ENCODE results near the gene TSC2.
A peak's percentile ranks its signal among the peaks of the same experiment; 100 is the strongest.
"Not testable (repeated sequence)": the region's sequence is repeated elsewhere in the genome, so short reads cannot be mapped to it uniquely, and the experiment has no call there.

The TSC2 gene

GRCh38 chr16:2086812-2087747, 39.3 kb downstream of the TSC2 start:
- no peak for DNase-seq

GRCh38 chr16:2087748-2088631, 40.2 kb downstream of the TSC2 start:
- no peak for DNase-seq

- no peak for DNase-seq
Observed at GRCh38 chr16:2088759-2089358, 41.1 kb downstream of the TSC2 start.

GRCh38 chr16:2089706-2090480, 42.1 kb downstream of the TSC2 start:
- DNase-seq = no peak

- DNase-seq = no peak
Observed at GRCh38 chr16:2090481-2090776, 42.6 kb downstream of the TSC2 start.

GRCh38 chr16:2090777-2091546, 43.2 kb downstream of the TSC2 start:
- DNase-seq = no peak

GRCh38 chr16:2091547-2092255, 43.9 kb downstream of the TSC2 start:
- no peak for DNase-seq

GRCh38 chr16:2092256-2092620, 44.5 kb downstream of the TSC2 start:
- no peak for DNase-seq

- no peak for DNase-seq
Observed at GRCh38 chr16:2092866-2093265, 45.1 kb downstream of the TSC2 start.

- DNase-seq = no peak
Observed at GRCh38 chr16:2093793-2094192, 46.0 kb downstream of the TSC2 start.

- DNase-seq = peak; percentile 80
Observed at GRCh38 chr16:2095315-2095853, 47.6 kb downstream of the TSC2 start.

- no peak for DNase-seq
Observed at GRCh38 chr16:2095918-2096582, 48.3 kb downstream of the TSC2 start.

GRCh38 chr16:2096853-2097595, 49.2 kb downstream of the TSC2 start:
- DNase-seq = no peak

- not testable (repeated sequence) for DNase-seq
Observed at GRCh38 chr16:2097689-2098088, 49.9 kb downstream of the TSC2 start.

- DNase-seq = not testable (repeated sequence)
Observed at GRCh38 chr16:2101581-2101980, 53.8 kb downstream of the TSC2 start.

- DNase-seq = no peak
Observed at GRCh38 chr16:2102471-2102870, 54.7 kb downstream of the TSC2 start.

- DNase-seq = not testable (repeated sequence)
Observed at GRCh38 chr16:2104464-2104863, 56.7 kb downstream of the TSC2 start.

- DNase-seq = not testable (repeated sequence)
Observed at GRCh38 chr16:2105291-2105690, 57.5 kb downstream of the TSC2 start.

GRCh38 chr16:2105769-2106168, 58.0 kb downstream of the TSC2 start:
- not testable (repeated sequence) for DNase-seq

GRCh38 chr16:2106211-2106610, 58.4 kb downstream of the TSC2 start:
- not testable (repeated sequence) for DNase-seq
